Stromal cell of bone marrow (primary cell): ENCODE data around the gene SLC22A17.

Experiments used
- DNase-seq: peaks from one replicate; pipeline ENCODE4 v3.0.0-alpha.2; 2012; ENCODE audit warnings: low read depth

Gene SLC22A17

DNA sequence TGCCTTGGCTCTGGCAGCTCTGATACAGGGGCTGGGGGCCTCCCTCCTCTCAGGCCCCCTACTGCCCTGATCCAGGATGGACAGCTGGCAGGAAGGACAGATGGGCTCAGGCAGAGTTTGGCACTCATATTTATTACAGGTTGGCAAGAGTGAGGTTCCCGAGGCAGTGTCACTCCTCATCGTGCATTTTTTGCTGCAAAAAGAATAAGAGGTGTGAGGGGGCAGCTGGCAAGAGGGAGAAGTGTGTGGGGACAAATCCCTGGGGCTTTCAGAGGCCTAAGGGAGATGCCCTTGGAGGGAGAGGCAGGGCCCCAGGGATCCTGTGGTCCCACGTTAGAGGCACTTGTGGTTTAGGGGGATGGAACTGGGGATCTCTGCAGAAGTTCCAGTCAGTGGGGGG, 29.2 kb upstream of the SLC22A17 start:
- DNase-seq: no peak

DNA sequence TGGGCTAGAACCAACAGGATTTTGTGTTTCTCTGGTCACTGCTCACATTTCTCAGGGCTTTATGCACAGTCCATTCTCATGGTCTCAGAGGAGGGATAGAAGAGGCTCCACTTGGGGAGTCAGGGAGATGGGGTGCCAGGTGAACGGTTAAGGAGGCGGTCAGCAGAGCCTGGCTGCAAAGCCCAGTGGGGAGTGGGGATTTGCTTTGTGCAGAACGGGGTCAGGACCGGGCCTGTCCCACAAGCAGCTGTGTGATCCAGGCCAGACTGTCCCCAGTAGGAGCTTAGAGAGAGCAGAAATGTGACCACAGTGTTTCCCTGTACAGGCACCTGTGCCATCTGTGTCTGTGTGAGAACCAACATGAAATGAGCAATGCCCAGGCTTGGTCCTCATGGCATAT, 28.3 kb upstream of the SLC22A17 start:
- no peak for DNase-seq

DNA sequence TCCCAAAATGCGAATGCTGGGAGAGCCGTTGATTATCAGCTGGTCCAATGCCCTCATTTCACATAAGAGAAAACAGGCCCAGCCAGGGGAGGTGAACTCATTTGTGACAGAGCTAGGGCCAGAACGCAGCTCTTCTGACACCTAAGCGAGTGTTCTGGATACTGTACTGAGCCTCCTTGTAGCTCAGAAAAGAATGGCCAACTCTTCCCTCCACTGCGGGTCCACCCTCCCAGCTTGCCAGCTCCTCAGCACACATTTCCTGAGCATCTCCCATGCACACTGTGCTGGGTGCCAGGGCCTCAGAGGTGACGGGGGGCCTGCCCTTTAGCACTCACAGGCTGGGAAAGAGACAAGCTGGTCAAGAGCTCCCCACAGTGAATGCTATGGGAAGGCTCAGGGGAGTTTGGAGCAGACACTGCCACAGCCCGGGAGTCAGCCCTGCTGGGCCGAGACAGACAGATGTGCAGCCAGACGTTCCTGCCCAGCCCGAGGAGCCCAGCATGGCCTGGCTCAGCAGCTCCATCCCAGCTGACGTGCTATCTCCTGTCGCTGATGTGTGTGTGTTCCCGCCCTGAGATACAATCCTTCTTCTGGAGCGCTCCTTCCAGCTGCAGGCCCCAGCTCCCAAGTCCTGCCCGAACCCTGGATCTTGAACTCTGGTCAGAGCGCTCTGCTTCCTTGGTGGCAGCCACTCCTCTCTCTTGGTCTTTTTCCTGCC, 27.7 kb upstream of the SLC22A17 start:
- no peak for DNase-seq

DNA sequence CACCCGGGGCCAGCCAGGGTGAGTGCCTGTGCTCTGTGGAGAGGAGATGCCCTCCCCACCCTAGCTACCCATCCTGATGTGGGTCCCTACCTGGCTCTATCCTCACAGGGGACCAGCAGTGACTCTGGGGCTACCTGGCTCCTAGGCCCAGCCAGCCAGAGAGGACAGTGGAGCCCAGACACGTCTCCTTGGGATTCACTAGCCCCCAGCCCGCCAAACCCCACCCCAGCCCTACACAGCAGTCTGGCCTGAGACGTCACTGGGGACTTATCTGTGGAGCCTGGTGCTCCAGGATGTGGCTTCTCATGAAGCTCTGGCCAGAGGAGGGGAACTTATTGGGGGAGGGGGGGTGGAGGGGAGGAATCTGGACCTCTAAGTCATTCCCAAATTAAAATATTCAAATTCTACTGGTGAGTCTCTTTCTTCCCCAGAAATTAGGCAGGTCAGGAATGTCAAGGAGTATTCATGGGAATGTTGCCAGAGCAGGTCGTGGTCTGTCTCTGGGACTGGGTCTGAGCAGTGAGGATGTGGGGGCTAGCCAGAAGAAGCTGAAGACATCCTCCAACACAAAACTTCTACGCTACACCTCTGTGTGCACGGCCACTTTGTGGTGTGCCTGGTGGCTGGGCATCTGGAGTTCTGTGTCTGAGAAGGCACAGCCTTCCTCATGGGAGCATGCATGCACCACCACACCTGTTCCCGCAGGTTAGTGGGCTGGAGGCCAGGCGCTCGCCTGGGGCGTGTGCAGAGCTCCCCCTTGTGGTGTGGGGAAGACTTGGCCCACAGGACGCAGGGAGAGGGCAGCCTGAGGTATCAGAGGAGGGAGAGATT, 26.9 kb upstream of the SLC22A17 start:
- no peak for DNase-seq

DNA sequence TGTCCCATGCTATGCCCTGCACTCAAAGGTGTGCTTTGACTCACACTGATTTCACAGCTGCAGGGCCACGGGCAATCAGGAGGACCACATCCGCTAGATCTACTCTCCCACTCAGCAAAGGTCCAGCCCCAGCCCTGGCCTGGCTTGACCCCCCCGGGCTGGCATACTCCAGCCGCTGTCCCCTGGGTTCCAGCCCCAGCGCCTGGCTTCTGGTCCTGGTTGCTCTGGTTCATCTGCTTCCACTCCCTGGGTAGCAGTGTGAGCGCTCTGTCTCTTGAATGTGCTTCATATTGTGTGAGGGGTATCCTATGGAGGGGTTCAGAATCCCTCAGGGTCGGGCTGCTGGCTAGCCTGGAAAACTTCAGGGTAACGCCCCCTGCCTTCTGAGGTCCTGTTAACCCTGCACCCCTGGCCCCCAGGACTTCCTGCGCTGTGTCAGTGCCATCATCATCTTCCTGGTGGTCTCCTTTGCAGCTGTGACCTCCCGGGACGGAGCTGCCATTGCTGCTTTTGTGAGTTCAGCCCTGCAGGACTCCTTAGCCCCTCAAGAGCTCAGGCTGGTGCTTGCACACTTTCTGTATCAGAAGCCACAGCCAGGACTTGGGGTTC, 26.0 kb upstream of the SLC22A17 start:
- DNase-seq: no peak

DNA sequence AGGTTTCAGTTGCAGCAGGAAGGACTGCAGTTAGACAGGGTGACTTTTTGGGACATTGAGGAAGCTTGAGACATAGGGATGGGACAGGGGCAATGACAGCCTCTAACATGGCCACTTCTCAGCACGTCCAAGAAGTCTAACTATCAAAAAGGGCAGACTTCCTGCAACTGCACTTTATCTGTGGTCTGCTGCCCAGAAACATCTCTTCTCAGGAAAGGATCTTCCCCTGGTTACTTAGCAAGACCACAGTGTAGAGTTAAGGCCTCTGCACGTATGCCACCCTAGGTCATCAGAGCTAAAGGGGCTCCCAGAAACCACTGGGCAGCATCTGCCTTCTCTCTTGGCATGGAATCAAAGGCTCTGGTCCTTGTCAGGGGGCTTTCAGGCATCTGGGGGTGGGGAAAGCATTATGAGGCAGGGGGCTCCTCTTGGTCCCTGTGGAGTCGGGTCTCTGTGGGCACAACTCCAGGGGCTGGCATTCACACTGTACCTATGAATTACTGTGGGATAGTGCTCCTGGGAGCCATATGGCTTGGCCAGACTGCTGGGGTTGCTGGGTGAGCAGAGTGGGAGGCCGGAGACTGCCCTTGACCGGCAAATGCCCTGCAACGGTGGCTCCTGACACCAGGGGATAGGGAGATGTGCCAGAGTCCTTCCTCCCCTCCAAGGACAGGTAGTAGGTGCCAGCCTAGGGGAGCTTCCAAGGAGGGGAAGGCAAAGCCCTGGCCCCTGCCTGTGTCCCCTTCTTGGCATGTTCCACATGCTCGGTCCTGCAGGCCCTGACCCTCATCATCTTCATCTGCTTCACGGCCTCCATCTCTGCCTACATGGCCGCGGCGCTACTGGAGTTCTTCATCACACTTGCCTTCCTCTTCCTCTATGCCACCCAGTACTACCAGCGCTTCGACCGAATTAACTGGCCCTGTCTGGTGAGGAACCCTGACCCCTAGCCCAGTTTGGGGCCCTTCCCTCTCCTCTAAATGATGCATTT, 25.2 kb upstream of the SLC22A17 start:
- DNase-seq: no peak

DNA sequence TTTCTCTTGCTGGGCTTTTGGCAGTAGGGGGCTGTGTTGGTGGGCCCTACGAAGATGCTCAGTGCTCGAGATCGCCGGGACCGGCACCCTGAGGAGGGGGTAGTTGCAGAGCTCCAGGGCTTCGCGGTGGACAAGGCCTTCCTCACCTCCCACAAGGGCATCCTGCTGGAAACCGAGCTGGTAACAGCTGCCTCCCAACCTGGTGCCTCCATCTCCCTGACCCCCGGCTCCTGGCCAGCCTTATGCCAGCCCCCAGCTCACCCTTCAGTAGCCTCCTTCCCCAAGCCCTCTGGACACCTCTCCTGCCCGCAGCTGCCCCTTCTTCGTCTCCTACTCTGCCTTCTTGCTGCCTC, 24.5 kb upstream of the SLC22A17 start:
- no peak for DNase-seq

DNA sequence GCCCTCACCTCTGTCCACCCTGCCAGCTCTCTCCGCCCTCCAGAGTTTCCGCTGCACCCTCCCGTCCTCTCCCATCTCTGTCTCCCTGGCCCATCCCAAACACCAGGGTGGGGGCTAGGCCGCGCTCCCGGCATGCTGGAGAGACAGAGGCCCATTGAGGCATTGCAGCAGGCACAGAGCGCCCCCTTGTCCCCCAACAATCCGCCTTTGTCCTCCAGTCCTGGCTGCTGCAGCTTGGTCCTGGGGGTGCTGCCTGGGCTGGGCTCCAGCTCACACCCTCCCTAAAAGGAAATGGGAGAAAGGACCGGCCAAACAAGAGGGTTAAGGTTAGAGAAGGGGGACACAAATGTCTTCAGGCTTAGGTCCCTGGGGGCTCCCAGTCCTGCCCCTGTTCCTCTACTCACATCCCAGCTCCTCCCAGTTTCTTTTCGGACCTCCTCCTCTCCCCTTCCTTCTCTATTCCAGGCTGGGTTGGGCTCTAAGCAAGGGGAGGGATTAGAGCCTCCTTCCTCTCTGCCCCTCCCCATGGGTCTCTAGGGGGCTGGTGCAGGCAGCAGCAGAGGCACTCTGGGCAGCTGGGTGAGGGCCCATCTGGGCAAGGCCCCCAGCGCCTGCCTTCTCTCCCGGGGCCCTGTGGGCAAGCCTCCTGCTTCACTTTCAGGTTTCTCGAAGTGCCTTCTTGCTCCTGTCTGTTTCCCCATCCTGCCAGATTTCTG, 24.0 kb upstream of the SLC22A17 start, which contains the start of gene CMTM5:
CMTM5 (plus strand) TSS at position 565 of the 716 bp plus-strand sequence. CDS start 206 bp downstream, outside the sequence.
- DNase-seq: no peak

DNA sequence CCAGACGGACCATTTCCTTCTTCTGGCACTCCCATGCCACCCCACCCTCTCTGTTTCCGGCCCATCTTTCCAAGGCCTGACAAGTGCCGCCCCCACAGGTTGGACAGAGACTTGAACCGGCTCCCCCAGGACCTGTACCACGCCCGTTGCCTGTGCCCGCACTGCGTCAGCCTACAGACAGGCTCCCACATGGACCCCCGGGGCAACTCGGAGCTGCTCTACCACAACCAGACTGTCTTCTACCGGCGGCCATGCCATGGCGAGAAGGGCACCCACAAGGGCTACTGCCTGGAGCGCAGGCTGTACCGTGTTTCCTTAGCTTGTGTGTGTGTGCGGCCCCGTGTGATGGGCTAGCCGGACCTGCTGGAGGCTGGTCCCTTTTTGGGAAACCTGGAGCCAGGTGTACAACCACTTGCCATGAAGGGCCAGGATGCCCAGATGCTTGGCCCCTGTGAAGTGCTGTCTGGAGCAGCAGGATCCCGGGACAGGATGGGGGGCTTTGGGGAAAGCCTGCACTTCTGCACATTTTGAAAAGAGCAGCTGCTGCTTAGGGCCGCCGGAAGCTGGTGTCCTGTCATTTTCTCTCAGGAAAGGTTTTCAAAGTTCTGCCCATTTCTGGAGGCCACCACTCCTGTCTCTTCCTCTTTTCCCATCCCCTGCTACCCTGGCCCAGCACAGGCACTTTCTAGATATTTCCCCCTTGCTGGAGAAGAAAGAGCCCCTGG, 23.0 kb upstream of the SLC22A17 start:
- no peak for DNase-seq

DNA sequence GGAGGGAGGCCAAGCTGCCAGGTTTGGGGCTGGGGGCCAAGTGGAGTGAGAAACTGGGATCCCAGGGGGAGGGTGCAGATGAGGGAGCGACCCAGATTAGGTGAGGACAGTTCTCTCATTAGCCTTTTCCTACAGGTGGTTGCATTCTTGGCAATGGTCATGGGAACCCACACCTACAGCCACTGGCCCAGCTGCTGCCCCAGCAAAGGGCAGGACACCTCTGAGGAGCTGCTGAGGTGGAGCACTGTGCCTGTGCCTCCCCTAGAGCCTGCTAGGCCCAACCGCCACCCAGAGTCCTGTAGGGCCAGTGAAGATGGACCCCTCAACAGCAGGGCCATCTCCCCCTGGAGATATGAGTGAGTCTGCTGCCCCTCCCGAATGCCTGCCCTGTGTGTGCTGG, 20.4 kb upstream of the SLC22A17 start:
- no peak for DNase-seq

DNA sequence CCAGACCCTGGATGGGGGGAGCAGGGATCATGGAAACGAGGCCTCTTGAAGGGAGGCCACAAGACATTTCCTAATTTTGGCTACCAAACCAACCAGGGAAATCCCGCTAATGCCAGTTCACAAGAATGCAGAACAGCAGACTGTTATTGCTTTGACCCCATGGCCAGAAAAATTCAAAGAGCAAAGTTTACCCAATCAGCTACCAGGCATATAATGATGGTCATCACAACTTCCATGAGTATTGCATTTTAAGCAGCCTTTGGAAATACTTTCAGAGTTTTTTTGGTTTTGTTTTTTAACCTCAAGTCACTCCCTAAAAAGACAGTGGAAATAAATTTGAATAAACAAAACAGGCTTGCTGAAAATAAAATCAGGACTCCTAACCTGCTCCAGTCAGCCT, 19.8 kb upstream of the SLC22A17 start, which contains the start of gene IL25:
IL25 (plus strand) TSS at position 301 of the 400 bp plus-strand sequence.
- DNase-seq: no peak

DNA sequence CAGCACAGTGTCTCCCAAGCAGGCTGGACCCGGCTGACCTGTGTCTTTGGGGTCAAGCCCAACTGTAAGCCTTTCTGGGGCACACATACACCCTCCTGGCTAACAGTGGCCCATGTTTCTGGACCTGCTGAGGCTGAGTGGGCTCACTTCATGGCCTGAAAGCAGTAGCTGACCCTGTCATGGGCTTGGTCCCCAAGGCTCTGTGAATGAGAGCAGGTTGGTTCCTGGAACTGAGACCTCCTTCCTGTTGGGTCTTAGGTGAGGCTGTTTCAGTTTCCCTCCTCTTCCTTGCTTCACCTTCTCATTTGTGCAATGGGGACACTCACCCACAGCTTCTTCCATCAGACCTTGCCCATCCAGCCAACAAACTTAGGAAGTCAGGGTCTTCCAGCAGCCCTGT, 19.2 kb upstream of the SLC22A17 start:
- DNase-seq: no peak

DNA sequence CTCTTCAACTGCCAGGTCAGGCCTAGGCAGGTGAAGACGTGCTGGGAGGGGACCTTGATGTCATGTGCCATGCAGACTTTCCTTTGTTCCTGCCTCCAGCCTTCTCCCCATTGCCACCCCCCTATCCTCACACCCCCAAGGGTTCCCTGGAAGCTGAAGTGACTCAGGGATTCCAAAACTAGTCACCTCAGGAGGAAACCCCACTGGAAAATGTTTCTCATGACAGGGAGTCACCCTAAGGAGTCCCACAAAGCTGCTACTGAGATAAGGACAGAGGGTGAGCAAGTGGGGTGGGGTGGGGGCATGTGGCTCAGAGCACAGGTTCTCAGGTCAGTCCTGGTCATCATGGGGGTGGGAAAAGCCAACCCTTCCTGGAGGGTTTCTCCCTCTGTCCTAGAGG, 17.5 kb upstream of the SLC22A17 start:
- DNase-seq: no peak

DNA sequence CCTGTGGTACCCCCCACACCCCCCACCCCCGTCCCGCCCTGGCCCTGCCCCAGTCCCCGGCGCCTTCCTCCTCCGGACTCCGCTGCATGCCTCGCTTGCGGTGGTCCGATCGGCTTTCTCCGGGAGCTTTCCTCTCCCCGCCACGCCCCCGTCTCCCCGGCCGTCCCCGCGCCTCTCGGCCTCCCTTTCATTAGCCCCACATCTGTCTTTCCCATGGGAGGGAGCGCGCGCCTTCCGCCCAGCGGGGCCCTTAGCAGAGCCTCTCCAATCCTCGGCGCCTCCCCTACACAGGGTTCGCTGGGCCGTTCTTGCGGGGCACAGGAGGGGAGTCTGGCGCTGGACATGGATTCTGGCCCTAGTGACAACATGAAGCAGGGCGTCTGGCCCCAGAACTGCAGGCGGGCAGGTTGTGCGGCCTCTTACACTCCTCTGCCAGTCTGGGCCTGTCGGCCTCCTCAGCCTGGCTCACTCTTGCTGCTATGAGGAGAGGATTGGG, 13.8 kb upstream of the SLC22A17 start:
- no peak for DNase-seq

DNA sequence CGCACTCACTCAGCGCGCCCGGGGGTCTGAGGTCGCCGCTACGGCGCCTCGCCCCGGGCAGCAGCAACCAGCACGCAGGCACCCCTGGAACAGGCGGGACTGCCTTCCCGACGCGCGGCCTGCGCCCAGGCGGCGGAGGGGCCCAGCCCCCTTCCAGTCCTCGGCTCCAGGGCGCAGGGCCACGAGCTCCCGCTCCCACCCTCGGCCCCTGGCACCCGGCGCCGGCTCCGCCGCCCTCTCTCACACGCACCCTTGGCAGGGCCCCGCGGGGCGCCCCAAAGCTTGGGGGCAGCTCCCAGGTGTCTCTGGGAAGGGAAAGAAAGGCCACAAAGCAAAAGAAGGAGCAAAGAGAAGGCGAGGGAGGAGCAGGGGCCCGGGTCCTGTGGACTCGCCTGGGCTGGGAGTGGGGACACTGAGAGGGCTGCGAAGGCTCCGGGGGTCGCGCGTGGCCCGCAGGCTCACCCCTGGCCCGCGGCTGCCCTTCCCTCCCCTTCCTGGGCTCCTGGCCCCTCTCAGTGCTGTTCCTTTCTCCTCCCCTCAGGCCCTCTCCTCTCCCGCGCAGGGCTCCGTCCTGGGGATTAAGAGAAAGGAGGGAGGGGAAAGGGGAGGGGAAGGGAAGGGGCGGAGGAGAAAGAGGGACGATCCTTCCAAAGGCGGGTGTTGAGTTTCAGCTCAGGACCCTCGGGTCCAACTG, 13.2 kb upstream of the SLC22A17 start:
- no peak for DNase-seq

DNA sequence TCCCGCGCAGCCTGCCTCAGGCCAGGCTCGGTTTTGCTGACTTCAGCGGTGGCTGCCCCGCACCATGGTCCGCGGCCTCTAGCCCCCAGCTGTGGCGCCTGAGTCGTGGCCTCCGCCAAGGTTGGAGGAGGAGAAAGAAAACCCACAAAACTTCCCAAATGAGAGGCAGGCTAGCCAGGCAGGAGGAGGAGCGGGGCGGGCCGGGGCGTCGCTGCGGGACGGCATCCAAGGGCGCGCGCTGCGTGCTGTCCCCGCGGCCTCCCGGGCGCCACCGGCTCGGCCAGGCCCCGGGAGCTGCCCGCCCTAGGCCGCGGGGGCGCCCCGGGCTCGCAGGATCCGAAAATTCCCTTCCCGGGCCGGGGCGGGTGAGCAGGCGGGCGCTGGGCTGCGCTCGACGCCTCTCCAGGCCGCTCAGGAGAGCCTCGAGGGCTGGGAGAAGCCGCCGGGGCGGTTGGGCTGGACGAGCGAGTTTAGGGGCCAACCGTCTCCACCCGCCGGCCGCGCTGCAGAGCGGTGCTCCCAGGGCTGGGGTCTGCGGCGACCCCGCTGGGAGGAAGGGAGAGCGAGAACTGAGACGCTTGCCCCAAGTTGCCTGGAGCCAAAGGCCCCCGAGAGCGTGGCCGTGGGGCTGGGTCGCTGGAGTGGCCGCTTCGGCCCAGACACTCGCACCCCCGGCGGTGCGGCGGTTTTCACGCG, 12.5 kb upstream of the SLC22A17 start, which contains the start of gene EFS:
EFS (minus strand) TSS at position 137 of the 696 bp plus-strand sequence. CDS start 147 bp downstream, outside the sequence.
- no peak for DNase-seq

DNA sequence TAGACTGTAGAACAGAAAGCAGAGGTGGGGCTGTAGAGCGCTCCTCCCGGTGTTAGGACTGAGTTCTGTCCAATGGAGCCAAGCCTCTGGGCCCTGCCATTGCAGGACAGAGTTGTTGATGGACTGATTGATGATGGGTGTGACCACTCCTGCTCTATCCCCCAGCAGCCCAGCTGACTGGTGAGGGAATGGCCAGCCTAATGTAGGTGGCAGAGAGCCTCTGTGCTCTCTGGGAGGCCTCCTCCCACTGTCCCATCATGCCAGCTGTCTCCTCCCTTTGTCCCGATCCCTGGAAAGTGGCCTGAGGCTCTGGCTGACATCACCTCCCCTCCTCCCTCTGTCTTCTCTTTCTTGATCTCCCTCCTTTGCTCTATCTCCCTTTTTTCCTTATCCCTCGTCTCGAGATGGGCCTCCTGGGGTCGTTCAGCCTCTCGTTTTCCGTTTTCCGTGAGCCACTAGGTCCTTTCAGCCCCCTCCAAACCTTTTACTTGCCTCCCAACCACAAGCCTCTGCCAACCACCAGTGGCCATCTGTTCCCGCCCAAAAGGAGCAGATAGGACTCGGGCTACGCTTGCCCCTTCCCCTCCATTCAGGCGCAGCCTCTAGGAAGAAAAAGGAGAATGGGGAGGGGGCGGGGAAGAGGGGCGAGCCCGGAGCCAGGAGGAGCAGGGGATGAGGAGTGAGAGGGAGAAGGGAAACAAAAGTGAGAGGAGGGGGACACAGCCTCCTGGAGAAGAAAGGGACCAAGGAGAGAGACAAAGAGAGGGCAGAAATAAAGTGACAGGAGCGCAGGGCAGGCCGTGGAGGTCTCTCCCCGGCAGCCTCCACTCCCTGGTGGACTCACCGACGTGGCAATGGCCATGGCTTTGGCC, 11.7 kb upstream of the SLC22A17 start:
- DNase-seq: no peak

DNA sequence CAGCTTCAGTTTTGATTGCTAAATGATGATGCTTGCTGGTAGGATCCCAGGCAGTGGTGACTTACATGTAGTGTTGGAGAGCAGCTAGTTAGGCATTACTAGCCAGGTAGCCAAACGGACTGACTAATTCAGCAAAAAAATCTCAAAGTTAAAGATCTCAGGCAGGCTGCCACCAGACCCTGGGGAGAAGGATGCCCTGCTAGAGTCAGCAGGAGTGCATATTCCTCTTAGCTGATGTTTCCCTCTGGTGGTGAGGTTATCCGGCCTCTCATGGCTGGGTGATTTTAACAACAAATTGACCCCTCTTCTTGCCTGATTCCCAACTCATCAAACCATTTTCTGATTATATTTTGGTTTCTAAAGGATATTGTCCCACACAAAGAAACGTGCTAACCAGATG, 9.5 kb upstream of the SLC22A17 start:
- DNase-seq: no peak
